ENCODE measurements around the gene SMURF1. TPM values are rescaled to one million over a fixed set of nuclear protein-coding genes. Genes with fewer than 3 reads are reported as not detected.

SMURF1 gene
- total and polyA plus RNA-seq, 2 of the 8 experiments (the other 6 are each of a cell fraction or from before 2014, with no cell fraction given), result 9.6 to 24.5 TPM

- FAIRE-seq (no peak), DNase-seq (ENCODE audit: low read depth in 1 of 2, low spot score in 2 of 2) (no peak)
- H2BK120ac ChIP-seq (replicated peaks; ENCODE audit: low read depth, low read length), result no peak overlapping the region
- no peak overlapping the region for H3K4me3 ChIP-seq (ENCODE audit: extremely low read depth in 1 of 4, insufficient read depth in 2 of 4, low read depth in 3 of 4, low read length in 4 of 4)
- no peak overlapping the region for H4K91ac ChIP-seq (replicated peaks; ENCODE audit: insufficient read length, low read length)
- H3K4me1 ChIP-seq (replicated peaks in 1 of 4; ENCODE audit: control insufficient read depth in 3 of 4, insufficient read depth in 4 of 4, low read length in 3 of 4), result no peaks in the 10 kb centered on the region
- no peak overlapping the region for H3K27ac ChIP-seq (ENCODE audit: low read depth, low read length)
- no peak overlapping the region for H2AFZ ChIP-seq (ENCODE audit: low read length)
- no peaks in the 10 kb centered on the region for H3K9me3 ChIP-seq (ENCODE audit: insufficient read depth in 2 of 2, low read depth in 1 of 2, low read length in 1 of 2)
- H3K23ac ChIP-seq (ENCODE audit: insufficient read length), result no peak overlapping the region
- H3K36me3 ChIP-seq (ENCODE audit: control insufficient read depth in 2 of 4, insufficient read depth in 4 of 4, low read length in 3 of 4), result peaks cover 13 to 59% (median 39%) of the 10 kb centered on the region in 4 experiments; a peak in 6 of 8 replicates
- CTCF ChIA-PET (ENCODE audit: partially characterized antibody), result interaction anchor here (1.5 kb wide), 1 partner anchor 10 kb away, joined by 4 read pairs; no protein-coding TSS in a partner anchor
- no peak overlapping the region for H3K56ac ChIP-seq (replicated peaks; ENCODE audit: insufficient read length, low read depth, low read length)
- no peak overlapping the region for H4K8ac ChIP-seq (ENCODE audit: extremely low read depth, insufficient read depth, low read length)
- H2BK12ac ChIP-seq (ENCODE audit: low read depth, low read length), result no peak overlapping the region
- WGBS, 2 experiments (ENCODE audit: extremely low coverage in 1 of 2, insufficient coverage in 1 of 2, insufficient read length in 1 of 2, insufficient replicate concordance in 2 of 2, low coverage in 1 of 2, low lambda C conversion rate in 2 of 2, missing lambda C conversion rate in 1 of 2), result 97% methylated on average over 8 of the region's 8 CpGs; no CpG with 5 or more reads in 1 of the 2 experiments
- no peak overlapping the region for H2BK5ac ChIP-seq (ENCODE audit: low read depth, low read length)
- no peaks in the 10 kb centered on the region for H3K79me2 ChIP-seq (ENCODE audit: control insufficient read depth in 1 of 2, insufficient read depth in 2 of 2, low read length in 2 of 2)
- no peak overlapping the region for H3K14ac ChIP-seq (ENCODE audit: insufficient read length)
- no peak overlapping the region for H3K18ac ChIP-seq (ENCODE audit: extremely low read depth, low read length)
- POLR2A ChIA-PET (ENCODE audit: partially characterized antibody), result interaction anchor here (1.7 kb wide), 1 partner anchor 12 kb away, joined by 7 read pairs; no protein-coding TSS in a partner anchor
- no peaks in the 10 kb centered on the region for H3K79me1 ChIP-seq (ENCODE audit: low read depth, low read length)
- H3K4me2 ChIP-seq (ENCODE audit: insufficient read depth in 1 of 2, low read depth in 2 of 2, low read length in 2 of 2), result no peak overlapping the region
- H3K23me2 ChIP-seq (ENCODE audit: low read depth, low read length), result no peaks in the 10 kb centered on the region
- H3K27me3 ChIP-seq (replicated peaks in 1 of 4; ENCODE audit: control insufficient read depth in 3 of 4, extremely low read depth in 1 of 4, insufficient read depth in 3 of 4, low read length in 3 of 4), result no peaks in the 10 kb centered on the region
- no peak overlapping the region for H3K4ac ChIP-seq (replicated peaks; ENCODE audit: insufficient read length, low read depth, low read length)
- no peak overlapping the region for H4K5ac ChIP-seq (ENCODE audit: insufficient read length, low read depth, low read length)
- peaks cover 0 to 1% of the 10 kb centered on the region in 2 experiments for H4K20me1 ChIP-seq (replicated peaks in 1 of 2; ENCODE audit: control insufficient read depth in 1 of 2, insufficient read depth in 2 of 2, low read length in 2 of 2)
- H2AK5ac ChIP-seq (ENCODE audit: low read depth, low read length), result no peak overlapping the region
- no peak overlapping the region for H2BK15ac ChIP-seq (ENCODE audit: low read length)
- H2BK20ac ChIP-seq (ENCODE audit: low read length), result no peak overlapping the region
- H3K9ac ChIP-seq (replicated peaks in 1 of 4; ENCODE audit: extremely low read depth in 1 of 4, low read depth in 3 of 4, low read length in 3 of 4), result no peak overlapping the region; a peak in 1 of 7 replicates
- TF ChIP-seq RAD21 (IDR thresholded peaks at IDR 0.05 in 1 of 2, conservative IDR thresholded peaks at IDR 0.05 in 1 of 2; ENCODE audit: low read depth in 2 of 2, low read length in 2 of 2) (no peak), KDM1A (IDR thresholded peaks at IDR 0.05; ENCODE audit: borderline replicate concordance, low read length) (no peak), CBX5 (IDR thresholded peaks at IDR 0.05; ENCODE audit: low read depth, low read length) (no peak), SAP30 (IDR thresholded peaks at IDR 0.05; ENCODE audit: insufficient read depth, insufficient replicate concordance, low read length) (no peak)
These were observed 139.7 kb downstream of the SMURF1 start for GRCh38 chr7:99004216-99004615.

Measured in H1 (cell line).